ENCODE measurements around the gene VMAC. TPM values are rescaled to one million over a fixed set of nuclear protein-coding genes. Genes with fewer than 3 reads are reported as not detected.

VMAC gene
- total and polyA plus RNA-seq, 9 donors: 3.4 to 8.5 (median 6.4) TPM

GRCh38 chr19:5958074-5958850, 53.6 kb downstream of the VMAC start:
- no peak for DNase-seq
- Histone ChIP-seq H3K27me3 (no peaks in the 10 kb centered on the region), H3K4me1 (ENCODE audit: insufficient read depth) (peaks cover 40% of the 10 kb centered on the region), H3K4me3 (no peak overlapping the region), H3K27ac (no peak overlapping the region), H3K9me3 (no peaks in the 10 kb centered on the region), H3K36me3 (no peaks in the 10 kb centered on the region)
- TF ChIP-seq, protein P1, sequence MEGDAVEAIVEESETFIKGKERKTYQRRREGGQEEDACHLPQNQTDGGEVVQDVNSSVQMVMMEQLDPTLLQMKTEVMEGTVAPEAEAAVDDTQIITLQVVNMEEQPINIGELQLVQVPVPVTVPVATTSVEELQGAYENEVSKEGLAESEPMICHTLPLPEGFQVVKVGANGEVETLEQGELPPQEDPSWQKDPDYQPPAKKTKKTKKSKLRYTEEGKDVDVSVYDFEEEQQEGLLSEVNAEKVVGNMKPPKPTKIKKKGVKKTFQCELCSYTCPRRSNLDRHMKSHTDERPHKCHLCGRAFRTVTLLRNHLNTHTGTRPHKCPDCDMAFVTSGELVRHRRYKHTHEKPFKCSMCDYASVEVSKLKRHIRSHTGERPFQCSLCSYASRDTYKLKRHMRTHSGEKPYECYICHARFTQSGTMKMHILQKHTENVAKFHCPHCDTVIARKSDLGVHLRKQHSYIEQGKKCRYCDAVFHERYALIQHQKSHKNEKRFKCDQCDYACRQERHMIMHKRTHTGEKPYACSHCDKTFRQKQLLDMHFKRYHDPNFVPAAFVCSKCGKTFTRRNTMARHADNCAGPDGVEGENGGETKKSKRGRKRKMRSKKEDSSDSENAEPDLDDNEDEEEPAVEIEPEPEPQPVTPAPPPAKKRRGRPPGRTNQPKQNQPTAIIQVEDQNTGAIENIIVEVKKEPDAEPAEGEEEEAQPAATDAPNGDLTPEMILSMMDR (IDR thresholded peaks at IDR 0.05): no peak
- no peak for TF ChIP-seq EP300 (IDR thresholded peaks at IDR 0.05)
- no peak for TF ChIP-seq POLR2A (IDR thresholded peaks at IDR 0.05)
- intact Hi-C loops (cut with DNase I): no loop called here
- WGBS, 3 donors: 87 to 90% (median 87%) methylated on average over 18 to 21 of the region's 21 CpGs

DNA sequence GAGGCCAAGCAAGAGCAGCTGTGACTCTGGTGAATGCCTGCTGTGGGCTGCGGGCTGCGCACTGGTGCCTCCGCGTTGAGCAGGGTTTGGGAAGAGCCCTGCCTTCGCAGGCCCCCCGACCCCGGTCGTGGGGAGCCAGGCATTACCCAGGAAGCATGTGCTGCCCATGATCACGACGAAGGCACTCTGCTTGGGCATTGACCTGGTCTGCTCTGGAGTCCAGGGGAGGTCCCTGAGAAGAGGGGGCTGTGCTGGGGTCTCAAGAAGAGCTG, 54.1 kb downstream of the VMAC start:
- H3K27me3 ChIP-seq: no peaks in the 10 kb centered on the region
- no peak overlapping the region for H3K27ac ChIP-seq
- WGBS, 3 donors: 85 to 91% (median 86%) methylated on average over 10 of the region's 10 CpGs
- TF ChIP-seq EP300 (IDR thresholded peaks at IDR 0.05): no peak
- TF ChIP-seq, protein P1 (IDR thresholded peaks at IDR 0.05): no peak
- no peak for TF ChIP-seq POLR2A (IDR thresholded peaks at IDR 0.05)
- H3K4me1 ChIP-seq (ENCODE audit: insufficient read depth): peaks cover 37% of the 10 kb centered on the region
- DNase-seq: no peak
- H3K4me3 ChIP-seq: no peak overlapping the region
- H3K36me3 ChIP-seq: no peaks in the 10 kb centered on the region
- intact Hi-C loops (cut with DNase I): no loop called here
- no peaks in the 10 kb centered on the region for H3K9me3 ChIP-seq

- no peak for DNase-seq
- intact Hi-C loops (cut with DNase I): no loop called here
- 84 to 89% (median 86%) methylated on average over 14 of the region's 14 CpGs for WGBS, 3 donors
Observed at GRCh38 chr19:5959260-5960004, 54.8 kb downstream of the VMAC start.

More at GRCh38 chr19:5959260-5960004, 54.8 kb downstream of the VMAC start:
- no peaks in the 10 kb centered on the region for H3K36me3 ChIP-seq
- H3K9me3 ChIP-seq: no peaks in the 10 kb centered on the region
- H3K4me1 ChIP-seq (ENCODE audit: insufficient read depth): peaks cover 33% of the 10 kb centered on the region
- no peaks in the 10 kb centered on the region for H3K27me3 ChIP-seq
- H3K27ac ChIP-seq: no peak overlapping the region
- no peak overlapping the region for H3K4me3 ChIP-seq
- no peak for TF ChIP-seq POLR2A (IDR thresholded peaks at IDR 0.05)
- no peak for TF ChIP-seq EP300 (IDR thresholded peaks at IDR 0.05)
- TF ChIP-seq, protein P1 (IDR thresholded peaks at IDR 0.05): no peak

Other genes starting within 250 kb of the VMAC start
- 10 to 100 TPM; 25.7 to 48.7 (median 44.2) TPM for gene MICOS13, start 224.4 kb upstream of the VMAC start, total RNA-seq
- gene MICOS13, start 224.4 kb upstream of the VMAC start, polyA plus RNA-seq: 10 to 100 TPM in 1 of 2 donors, 1 to 10 TPM in 1; 5.2 to 47.3 TPM
- gene HSD11B1L, start 223.8 kb upstream of the VMAC start, total RNA-seq: 10 to 100 TPM in 2 of 7 donors, 1 to 10 TPM in 5; 3.1 to 20.7 (median 8.5) TPM
- gene HSD11B1L, start 223.8 kb upstream of the VMAC start, polyA plus RNA-seq: 10 to 100 TPM in 1 of 2 donors, 1 to 10 TPM in 1; 3.5 to 10.6 TPM
- 1,000 to 10,000 TPM; 1,413 to 2,353 (median 1,897) TPM for gene RPL36, start 214.6 kb upstream of the VMAC start, total RNA-seq
- gene RPL36, start 214.6 kb upstream of the VMAC start, polyA plus RNA-seq: 1,000 to 10,000 TPM in 1 of 2 donors, 100 to 1,000 TPM in 1; 318 to 2,904 TPM
- gene LONP1, start 184.7 kb upstream of the VMAC start, total RNA-seq: 10 to 100 TPM; 33.9 to 77.2 (median 56.1) TPM
- gene LONP1, start 184.7 kb upstream of the VMAC start, polyA plus RNA-seq: 10 to 100 TPM; 25.5 to 36.5 TPM
- 1 to 10 TPM in 1 of 7 donors, under 1 TPM in 1, not detected in 5; 0.67 to 4.5 TPM for gene CATSPERD, start 184.2 kb upstream of the VMAC start, total RNA-seq
- not detected for gene CATSPERD, start 184.2 kb upstream of the VMAC start, polyA plus RNA-seq
- gene PRR22, start 120.1 kb upstream of the VMAC start, total RNA-seq: 1 to 10 TPM in 5 of 7 donors, under 1 TPM in 2; 0.24 to 3.8 (median 2.3) TPM
- 1 to 10 TPM in 1 of 2 donors, not detected in 1; 1.6 TPM for gene PRR22, start 120.1 kb upstream of the VMAC start, polyA plus RNA-seq
- 10 to 100 TPM; 29.3 to 50.1 (median 39.9) TPM for gene DUS3L, start 113.7 kb upstream of the VMAC start, total RNA-seq
- 10 to 100 TPM in 1 of 2 donors, 1 to 10 TPM in 1; 1.2 to 39.7 TPM for gene DUS3L, start 113.7 kb upstream of the VMAC start, polyA plus RNA-seq
- gene NRTN, start 99.8 kb upstream of the VMAC start, total RNA-seq: 1 to 10 TPM in 2 of 7 donors, under 1 TPM in 2, not detected in 3; 0.38 to 2.8 (median 1.3) TPM
- under 1 TPM in 1 of 2 donors, not detected in 1; 0.11 TPM for gene NRTN, start 99.8 kb upstream of the VMAC start, polyA plus RNA-seq
- 1 to 10 TPM in 1 of 7 donors, under 1 TPM in 3, not detected in 3; 0.11 to 2.6 (median 0.38) TPM for gene FUT6, start 65.2 kb upstream of the VMAC start, total RNA-seq
- not detected for gene FUT6, start 65.2 kb upstream of the VMAC start, polyA plus RNA-seq
- 1 to 10 TPM in 1 of 7 donors, under 1 TPM in 4, not detected in 2; 0.11 to 1.8 (median 0.18) TPM for gene FUT3, start 53.4 kb upstream of the VMAC start, total RNA-seq
- gene FUT3, start 53.4 kb upstream of the VMAC start, polyA plus RNA-seq: under 1 TPM in 1 of 2 donors, not detected in 1; 0.04 TPM
- under 1 TPM in 3 of 7 donors, not detected in 4; 0.15 to 0.23 (median 0.22) TPM for gene FUT5, start 34.3 kb upstream of the VMAC start, total RNA-seq
- not detected for gene FUT5, start 34.3 kb upstream of the VMAC start, polyA plus RNA-seq
- gene NDUFA11, start 1.1 kb upstream of the VMAC start, total RNA-seq: 100 to 1,000 TPM; 169 to 352 (median 203) TPM
- 100 to 1,000 TPM in 1 of 2 donors, 1 to 10 TPM in 1; 3.9 to 315 TPM for gene NDUFA11, start 1.1 kb upstream of the VMAC start, polyA plus RNA-seq
- 100 to 1,000 TPM in 1 of 7 donors, 10 to 100 TPM in 5, 1 to 10 TPM in 1; 7.0 to 313 (median 35.8) TPM for gene CAPS, start 9.4 kb downstream of the VMAC start, total RNA-seq
- 10 to 100 TPM in 1 of 2 donors, 1 to 10 TPM in 1; 1.7 to 12.4 TPM for gene CAPS, start 9.4 kb downstream of the VMAC start, polyA plus RNA-seq
- gene RANBP3, start 73.3 kb downstream of the VMAC start, total RNA-seq: 10 to 100 TPM; 56.2 to 88.4 (median 67.9) TPM
- gene RANBP3, start 73.3 kb downstream of the VMAC start, polyA plus RNA-seq: 10 to 100 TPM; 54.0 to 72.9 TPM
- gene RFX2, start 205.6 kb downstream of the VMAC start, total RNA-seq: 10 to 100 TPM in 6 of 7 donors, 1 to 10 TPM in 1; 9.7 to 31.2 (median 14.1) TPM
- 10 to 100 TPM in 1 of 2 donors, 1 to 10 TPM in 1; 5.9 to 10.7 TPM for gene RFX2, start 205.6 kb downstream of the VMAC start, polyA plus RNA-seq
- not detected for gene ACSBG2, start 230.8 kb downstream of the VMAC start, total RNA-seq
- under 1 TPM in 1 of 2 donors, not detected in 1; 0.37 TPM for gene ACSBG2, start 230.8 kb downstream of the VMAC start, polyA plus RNA-seq

Measured in ovary (tissue), 9 donors.